ENCODE data around the gene FOXA2.

- TF ChIP-seq CTCF (IDR thresholded peaks at IDR 0.05): no peak
- TF ChIP-seq POLR2AphosphoS5 (IDR thresholded peaks at IDR 0.05): no peak
- TF ChIP-seq EP300 (IDR thresholded peaks at IDR 0.05): no peak
- no peak for TF ChIP-seq POLR2A (IDR thresholded peaks at IDR 0.05)
These were observed 36.0 kb upstream of the FOXA2 start for GRCh38 chr20:22620342-22620741.

All from gastroesophageal sphincter (tissue), 3 donors.